Measurements from ENCODE around the gene HEXB.

GRCh38 chr5:74669821-74670220 lies 15.2 kb upstream of the HEXB start:
- TF ChIP-seq CTCF (IDR thresholded peaks at IDR 0.05 in 2 of 3, conservative IDR thresholded peaks at IDR 0.05 in 1 of 3; ENCODE audit: insufficient read depth in 2 of 3, low read depth in 1 of 3, low read length in 3 of 3): no peak
- no peak for TF ChIP-seq CEBPB (tag; IDR thresholded peaks at IDR 0.05)
- TF ChIP-seq HDGF (IDR thresholded peaks at IDR 0.05): no peak
- TF ChIP-seq EZH2 (IDR thresholded peaks at IDR 0.05; ENCODE audit: borderline replicate concordance, low read depth, low read length): no peak
- no peak for TF ChIP-seq FOXM1 (IDR thresholded peaks at IDR 0.05; ENCODE audit: low read depth)
- TF ChIP-seq FOXM1 (CRISPR knock-in tag; IDR thresholded peaks at IDR 0.05; ENCODE audit: low read depth): no peak
- no peak for TF ChIP-seq XRCC5 (IDR thresholded peaks at IDR 0.05; ENCODE audit: low read depth, low read length)
- no peak for TF ChIP-seq HDAC2 (IDR thresholded peaks at IDR 0.05)
- TF ChIP-seq RAD51 (IDR thresholded peaks at IDR 0.05; ENCODE audit: borderline replicate concordance, low read depth): no peak
- TF ChIP-seq FOXJ2 (tag; IDR thresholded peaks at IDR 0.05): no peak
